ENCODE measurements around the gene MBD2.

GRCh38 chr18:54151376-54151775 is 73.1 kb downstream of the MBD2 start:
- no peak for TF ChIP-seq EGR1 (IDR thresholded peaks at IDR 0.05)
- TF ChIP-seq EP300 (IDR thresholded peaks at IDR 0.05; ENCODE audit: borderline replicate concordance) = no peak
- no peak for TF ChIP-seq TCF12 (IDR thresholded peaks at IDR 0.05; ENCODE audit: low read depth)
- no peak for TF ChIP-seq YY1 (IDR thresholded peaks at IDR 0.05; ENCODE audit: low read depth)
- no peak for TF ChIP-seq MAX (IDR thresholded peaks at IDR 0.05)
- TF ChIP-seq FOXM1 (IDR thresholded peaks at IDR 0.05; ENCODE audit: borderline replicate concordance, low read depth) = no peak
- no peak for TF ChIP-seq RAD21 (IDR thresholded peaks at IDR 0.05; ENCODE audit: low read depth)
- TF ChIP-seq CEBPB (IDR thresholded peaks at IDR 0.05) = no peak
- TF ChIP-seq NFIC (IDR thresholded peaks at IDR 0.05) = no peak
- no peak for TF ChIP-seq TAF1 (IDR thresholded peaks at IDR 0.05; ENCODE audit: low read depth)
- no peak for TF ChIP-seq USF1 (IDR thresholded peaks at IDR 0.05)

All from Ishikawa (cell line).